ENCODE data around the gene LAX1.

GRCh38 chr1:203772836-203773235 is 7.9 kb downstream of the LAX1 start:
- TF ChIP-seq CTCF (conservative IDR thresholded peaks at IDR 0.05; ENCODE audit: low read length), result no peak
- TF ChIP-seq EZH2phosphoT487 (IDR thresholded peaks at IDR 0.05; ENCODE audit: borderline replicate concordance), result no peak
